Breast epithelium (tissue), 3 donors: Measurements from ENCODE around the gene CCR3. TPM values are rescaled to one million over a fixed set of nuclear protein-coding genes. Genes with fewer than 3 reads are reported as not detected.

Experiments
- total RNA-seq, 3 donors: library from RNA; depleted of rRNA; stranded (reverse); fragments of >200 nt; gene quantifications; one replicate each; pipeline ENCODE4 v1.1.0, GENCODE V29; 2016

The CCR3 gene
- total RNA-seq, 3 donors from 2014 or later = not detected

Other genes with a start within 250 kb of the CCR3 start
- 10 to 100 TPM; 40.7 to 48.2 (median 44.6) TPM for gene FYCO1, start 246.6 kb upstream of the CCR3 start, total RNA-seq
- under 1 TPM; under 0.01 TPM for gene XCR1, start 215.0 kb upstream of the CCR3 start, total RNA-seq
- gene CCR1, start 34.1 kb upstream of the CCR3 start, total RNA-seq = 10 to 100 TPM in 1 of 3 donors, 1 to 10 TPM in 2; 4.3 to 15.0 (median 9.2) TPM
- gene CCR2, start 111.7 kb downstream of the CCR3 start, total RNA-seq = 1 to 10 TPM; 1.3 to 2.2 (median 2.0) TPM
- gene CCR5, start 128.5 kb downstream of the CCR3 start, total RNA-seq = under 1 TPM; 0.73 to 0.98 (median 0.96) TPM
- 1 to 10 TPM; 3.8 to 9.2 (median 4.1) TPM for gene CCRL2, start 164.8 kb downstream of the CCR3 start, total RNA-seq
- gene LTF, start 222.4 kb downstream of the CCR3 start, total RNA-seq = 100 to 1,000 TPM in 2 of 3 donors, 10 to 100 TPM in 1; 78.7 to 282 (median 190) TPM